ENCODE measurements around the gene CLCNKB.

DNA sequence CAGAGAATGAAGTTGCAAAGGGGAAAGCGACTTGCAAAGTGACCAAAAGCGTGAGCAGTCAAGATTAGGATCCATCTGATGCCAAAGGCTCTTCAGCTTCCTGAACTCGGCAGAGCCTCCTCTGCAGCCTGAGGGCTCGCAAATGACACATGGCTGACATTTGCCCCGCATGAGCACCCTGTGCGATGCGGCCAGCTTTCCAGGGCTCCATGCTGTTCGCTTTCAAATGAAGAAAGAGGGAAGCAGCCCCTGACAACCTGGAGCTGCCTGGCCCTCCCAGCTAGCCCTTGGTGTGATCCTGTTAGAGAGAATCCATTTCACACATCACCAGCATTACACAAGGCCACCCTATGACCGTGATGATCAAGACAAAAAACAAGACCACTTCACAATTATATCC lies 50.0 kb downstream of the CLCNKB start:
- TF ChIP-seq, protein P1, sequence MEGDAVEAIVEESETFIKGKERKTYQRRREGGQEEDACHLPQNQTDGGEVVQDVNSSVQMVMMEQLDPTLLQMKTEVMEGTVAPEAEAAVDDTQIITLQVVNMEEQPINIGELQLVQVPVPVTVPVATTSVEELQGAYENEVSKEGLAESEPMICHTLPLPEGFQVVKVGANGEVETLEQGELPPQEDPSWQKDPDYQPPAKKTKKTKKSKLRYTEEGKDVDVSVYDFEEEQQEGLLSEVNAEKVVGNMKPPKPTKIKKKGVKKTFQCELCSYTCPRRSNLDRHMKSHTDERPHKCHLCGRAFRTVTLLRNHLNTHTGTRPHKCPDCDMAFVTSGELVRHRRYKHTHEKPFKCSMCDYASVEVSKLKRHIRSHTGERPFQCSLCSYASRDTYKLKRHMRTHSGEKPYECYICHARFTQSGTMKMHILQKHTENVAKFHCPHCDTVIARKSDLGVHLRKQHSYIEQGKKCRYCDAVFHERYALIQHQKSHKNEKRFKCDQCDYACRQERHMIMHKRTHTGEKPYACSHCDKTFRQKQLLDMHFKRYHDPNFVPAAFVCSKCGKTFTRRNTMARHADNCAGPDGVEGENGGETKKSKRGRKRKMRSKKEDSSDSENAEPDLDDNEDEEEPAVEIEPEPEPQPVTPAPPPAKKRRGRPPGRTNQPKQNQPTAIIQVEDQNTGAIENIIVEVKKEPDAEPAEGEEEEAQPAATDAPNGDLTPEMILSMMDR (IDR thresholded peaks at IDR 0.05): no peak
- TF ChIP-seq POLR2AphosphoS5 (IDR thresholded peaks at IDR 0.05; ENCODE audit: insufficient read depth in 1 of 2, low read depth in 1 of 2): no peak

Measured in vagina (tissue), 2 donors.